MM.1S (cell line): Measurements from ENCODE around the gene GTF2A2.

Experiments used
- DNase-seq: peaks from one replicate; pipeline ENCODE4 v3.0.0-alpha.2; 2015
- H2AFZ ChIP-seq: fragments of 300-600 bp; sonication (generic); 2 replicates; pipeline ENCODE4 v1.6.0; 2016; ENCODE audit warnings: antibody characterized with exemption, low read length
- H3F3A ChIP-seq: fragments of 300-600 bp; sonication (generic); 2 replicates; pipeline ENCODE4 v1.6.1; 2016; ENCODE audit warnings: mild to moderate bottlenecking, antibody characterized with exemption, low read length, moderate library complexity, mixed read lengths; ENCODE audit not compliant: insufficient read depth
- H3K27ac ChIP-seq: fragments of 300-600 bp; sonication (generic); 2 replicates; pipeline ENCODE4 v1.5.1; 2016; ENCODE audit warnings: mild to moderate bottlenecking, low read length
- H3K27me3 ChIP-seq: fragments of 300-600 bp; sonication (generic); replicated peaks from 2 replicates; pipeline ENCODE4 v1.6.0; 2016; ENCODE audit warnings: low read length; ENCODE audit not compliant: insufficient read depth
- H3K36me3 ChIP-seq: fragments of 300-600 bp; sonication (generic); replicated peaks from 2 replicates; pipeline ENCODE4 v1.6.1; 2016; ENCODE audit warnings: mild to moderate bottlenecking, low read length, mixed read lengths; ENCODE audit not compliant: insufficient read depth
- H3K4me1 ChIP-seq: fragments of 300-600 bp; sonication (generic); 2 replicates; pipeline ENCODE4 v1.6.1; 2016; ENCODE audit warnings: low read length, mixed read lengths
- H3K4me2 ChIP-seq: fragments of 300-600 bp; sonication (generic); 2 replicates; pipeline ENCODE4 v1.6.0; 2016; ENCODE audit warnings: low read depth, low read length
- H3K4me3 ChIP-seq: fragments of 300-600 bp; sonication (generic); 2 replicates; pipeline ENCODE4 v1.5.1; 2016; ENCODE audit warnings: low read length, mixed read lengths
- H3K79me2 ChIP-seq: fragments of 300-600 bp; sonication (generic); 2 replicates; pipeline ENCODE4 v1.6.1; 2016; ENCODE audit warnings: mixed run types, low read length, mixed read lengths
- H3K9ac ChIP-seq: fragments of 300-600 bp; sonication (generic); 2 replicates; pipeline ENCODE4 v1.6.1; 2016; ENCODE audit warnings: low read length, mixed read lengths
- H3K9me2 ChIP-seq: fragments of 300-600 bp; sonication (generic); replicated peaks from 2 replicates; pipeline ENCODE4 v1.6.1; 2016; ENCODE audit warnings: mild to moderate bottlenecking, low read length, mixed read lengths; ENCODE audit not compliant: insufficient read depth
- H3K9me3 ChIP-seq: fragments of 300-600 bp; sonication (generic); replicated peaks from 2 replicates; pipeline ENCODE4 v1.6.1; 2016; ENCODE audit warnings: mild to moderate bottlenecking, low read length, mixed read lengths; ENCODE audit not compliant: insufficient read depth
- H4K20me1 ChIP-seq: fragments of 300-600 bp; sonication (generic); 2 replicates; pipeline ENCODE4 v1.6.1; 2016; ENCODE audit warnings: mild to moderate bottlenecking, low read length, moderate library complexity, mixed read lengths; ENCODE audit not compliant: insufficient read depth
- CTCF ChIP-seq: fragments of 300-600 bp; sonication (generic); IDR thresholded peaks from 2 replicates; pipeline ENCODE4 v1.5.1; 2016; ENCODE audit warnings: antibody characterized with exemption, low read length, mixed read lengths
- EZH2 ChIP-seq: fragments of 300-600 bp; sonication (generic); optimal IDR thresholded peaks from 2 replicates; pipeline ENCODE3; 2017; ENCODE audit warnings: low read depth, mild to moderate bottlenecking, antibody characterized with exemption, low read length, mixed read lengths
- EZH2phosphoT487 ChIP-seq: fragments of 300-600 bp; sonication (generic); IDR thresholded peaks from 2 replicates; pipeline ENCODE4 v1.6.1; 2018; ENCODE audit warnings: antibody characterized with exemption, low read length

The GTF2A2 gene

DNA sequence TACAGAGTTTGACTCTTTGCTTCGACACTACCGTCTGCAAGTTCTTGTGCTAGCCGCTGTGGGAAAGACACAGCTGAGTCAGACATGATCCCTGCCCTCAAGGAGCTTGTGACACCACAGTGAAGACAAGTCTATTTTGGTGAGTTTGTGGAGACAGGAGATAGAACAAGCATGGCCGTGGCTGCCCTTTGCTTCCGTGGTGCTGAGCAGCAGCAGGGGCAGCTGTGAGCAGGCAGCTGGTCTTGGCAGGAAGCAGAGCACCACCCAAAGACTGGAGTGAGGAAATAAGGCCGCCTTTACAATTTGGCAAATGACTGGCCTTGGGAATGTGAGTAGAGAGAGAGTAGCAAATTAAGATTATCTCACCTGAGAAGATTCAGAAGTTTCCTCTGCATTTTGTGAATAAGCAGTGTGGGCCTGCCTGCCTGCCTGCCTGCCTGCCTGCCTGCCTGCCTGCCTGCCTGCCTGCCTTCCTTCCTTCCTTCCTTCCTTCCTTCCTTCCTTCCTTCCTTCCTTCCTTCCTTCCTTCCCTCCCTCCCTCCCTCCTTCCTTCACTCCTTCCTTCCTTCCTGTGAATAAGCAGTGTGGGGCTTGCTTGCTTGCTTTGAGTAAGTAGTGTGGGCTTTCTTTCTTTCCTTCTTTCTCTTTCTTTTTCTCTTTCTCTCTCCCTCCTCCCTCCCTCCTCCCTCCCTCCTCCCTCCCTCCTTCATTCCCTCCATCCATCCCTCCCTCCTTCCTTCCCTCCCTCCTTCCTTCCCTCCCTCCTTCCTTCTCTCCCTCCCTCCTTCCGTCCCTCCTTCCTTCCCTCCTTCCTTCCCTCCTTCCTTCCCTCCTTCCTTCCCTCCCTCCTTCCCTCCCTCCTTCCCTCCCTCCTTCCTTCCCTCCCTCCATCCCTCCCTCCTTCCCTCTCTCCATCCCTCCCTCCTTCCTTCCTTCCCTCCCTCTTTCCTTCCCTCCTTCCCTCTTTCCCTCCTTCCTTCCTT lies 47.3 kb downstream of the GTF2A2 start:
- Histone ChIP-seq H3K9ac (no peak overlapping the region), H2AFZ (no peak overlapping the region), H3K4me3 (no peak overlapping the region), H3K9me2 (no peaks in the 10 kb centered on the region), H3K79me2 (no peaks in the 10 kb centered on the region), H3K4me2 (no peak overlapping the region), H3F3A (no peaks in the 10 kb centered on the region), H3K36me3 (no peaks in the 10 kb centered on the region), H3K27me3 (no peaks in the 10 kb centered on the region), H4K20me1 (no peaks in the 10 kb centered on the region), H3K9me3 (no peaks in the 10 kb centered on the region), H3K4me1 (peaks cover 4% of the 10 kb centered on the region), H3K27ac (no peak overlapping the region)
- TF ChIP-seq EZH2phosphoT487 (no peak), CTCF (no peak), EZH2 (no peak)
- DNase-seq: no peak

DNA sequence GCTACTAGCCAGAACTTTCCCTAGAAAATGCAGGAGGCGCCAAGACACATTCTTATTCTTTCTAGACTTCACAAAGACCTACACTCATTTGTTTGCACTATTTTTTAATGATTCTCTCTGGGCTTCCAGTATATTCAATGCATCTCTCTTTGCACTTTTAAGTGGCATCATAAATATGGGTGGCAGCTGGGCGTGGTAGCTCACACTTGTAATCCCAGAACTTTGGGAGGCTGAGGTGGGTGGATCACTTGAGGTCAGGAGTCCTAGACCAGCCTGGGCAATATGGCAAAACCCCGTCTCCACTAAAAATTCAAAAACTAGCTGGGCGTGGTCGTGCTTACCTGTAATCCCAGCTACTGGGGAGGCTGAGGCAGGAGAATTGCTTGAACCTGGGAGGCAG lies 51.3 kb downstream of the GTF2A2 start:
- Histone ChIP-seq H3K9ac (no peak overlapping the region), H3K36me3 (no peaks in the 10 kb centered on the region), H3K27ac (no peak overlapping the region), H3K9me2 (no peaks in the 10 kb centered on the region), H3K4me1 (no peaks in the 10 kb centered on the region), H3F3A (no peaks in the 10 kb centered on the region), H3K27me3 (no peaks in the 10 kb centered on the region), H4K20me1 (no peaks in the 10 kb centered on the region), H3K9me3 (no peaks in the 10 kb centered on the region), H2AFZ (no peak overlapping the region), H3K4me2 (no peak overlapping the region), H3K4me3 (no peak overlapping the region), H3K79me2 (no peaks in the 10 kb centered on the region)
- TF ChIP-seq EZH2phosphoT487 (no peak), EZH2 (no peak), CTCF (no peak)
- no peak for DNase-seq

- H3K27me3 ChIP-seq: no peaks in the 10 kb centered on the region
- H3F3A ChIP-seq: no peaks in the 10 kb centered on the region
- H3K9me3 ChIP-seq: no peaks in the 10 kb centered on the region
- H3K4me1 ChIP-seq: no peaks in the 10 kb centered on the region
- no peaks in the 10 kb centered on the region for H4K20me1 ChIP-seq
- H3K79me2 ChIP-seq: no peaks in the 10 kb centered on the region
- H3K4me3 ChIP-seq: no peak overlapping the region
- no peak for DNase-seq
- H3K9ac ChIP-seq: no peak overlapping the region
- no peak overlapping the region for H2AFZ ChIP-seq
- H3K9me2 ChIP-seq: no peaks in the 10 kb centered on the region
- H3K36me3 ChIP-seq: no peaks in the 10 kb centered on the region
- TF ChIP-seq EZH2phosphoT487 (no peak), EZH2 (no peak), CTCF (no peak)
- no peak overlapping the region for H3K4me2 ChIP-seq
- no peak overlapping the region for H3K27ac ChIP-seq
Measured at GRCh38 chr15:59598461-59598860, 58.9 kb downstream of the GTF2A2 start.
